PFSK-1 (cell line): Measurements from ENCODE around the gene EPHA6.

Experiments
- TAF1 ChIP-seq: IDR thresholded peaks from 2 replicates; pipeline ENCODE4 v1.6.1; 2012; ENCODE audit warnings: low read length, control low read depth, borderline replicate concordance; ENCODE audit not compliant: insufficient read depth
- TF ChIP-seq, protein P1 (sequence below), 2 experiments: IDR thresholded peaks; 2 replicates each; pipeline versions ENCODE4 v1.6.1 to v1.8.0; 2011 to 2012; ENCODE audit warnings: low read depth in 2 of 2, low read length in 2 of 2, control low read depth in 1 of 2, inconsistent platforms in 1 of 2, mild to moderate bottlenecking in 1 of 2, moderate library complexity in 1 of 2; ENCODE audit not compliant: insufficient read depth in 1 of 2

DNA sequence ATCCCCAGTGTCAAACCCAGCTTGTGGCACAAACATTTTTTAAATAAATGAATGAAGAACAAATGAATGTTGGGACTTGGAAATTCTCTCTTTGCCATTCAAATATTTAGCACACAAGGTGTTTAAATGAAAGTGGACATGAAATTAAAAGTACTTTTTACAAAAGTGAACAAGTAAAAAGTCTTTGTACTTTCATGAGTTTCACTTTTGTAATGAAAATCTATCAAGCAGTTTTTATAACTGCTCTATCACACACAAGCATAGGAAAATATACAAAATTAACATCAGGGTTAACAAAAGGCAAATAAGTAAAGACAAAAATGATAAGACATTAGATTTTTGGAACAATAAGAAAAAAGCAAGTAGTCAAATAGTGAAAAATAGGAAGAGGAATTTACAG lies 866.3 kb downstream of the EPHA6 start:
- TF ChIP-seq, protein P1, sequence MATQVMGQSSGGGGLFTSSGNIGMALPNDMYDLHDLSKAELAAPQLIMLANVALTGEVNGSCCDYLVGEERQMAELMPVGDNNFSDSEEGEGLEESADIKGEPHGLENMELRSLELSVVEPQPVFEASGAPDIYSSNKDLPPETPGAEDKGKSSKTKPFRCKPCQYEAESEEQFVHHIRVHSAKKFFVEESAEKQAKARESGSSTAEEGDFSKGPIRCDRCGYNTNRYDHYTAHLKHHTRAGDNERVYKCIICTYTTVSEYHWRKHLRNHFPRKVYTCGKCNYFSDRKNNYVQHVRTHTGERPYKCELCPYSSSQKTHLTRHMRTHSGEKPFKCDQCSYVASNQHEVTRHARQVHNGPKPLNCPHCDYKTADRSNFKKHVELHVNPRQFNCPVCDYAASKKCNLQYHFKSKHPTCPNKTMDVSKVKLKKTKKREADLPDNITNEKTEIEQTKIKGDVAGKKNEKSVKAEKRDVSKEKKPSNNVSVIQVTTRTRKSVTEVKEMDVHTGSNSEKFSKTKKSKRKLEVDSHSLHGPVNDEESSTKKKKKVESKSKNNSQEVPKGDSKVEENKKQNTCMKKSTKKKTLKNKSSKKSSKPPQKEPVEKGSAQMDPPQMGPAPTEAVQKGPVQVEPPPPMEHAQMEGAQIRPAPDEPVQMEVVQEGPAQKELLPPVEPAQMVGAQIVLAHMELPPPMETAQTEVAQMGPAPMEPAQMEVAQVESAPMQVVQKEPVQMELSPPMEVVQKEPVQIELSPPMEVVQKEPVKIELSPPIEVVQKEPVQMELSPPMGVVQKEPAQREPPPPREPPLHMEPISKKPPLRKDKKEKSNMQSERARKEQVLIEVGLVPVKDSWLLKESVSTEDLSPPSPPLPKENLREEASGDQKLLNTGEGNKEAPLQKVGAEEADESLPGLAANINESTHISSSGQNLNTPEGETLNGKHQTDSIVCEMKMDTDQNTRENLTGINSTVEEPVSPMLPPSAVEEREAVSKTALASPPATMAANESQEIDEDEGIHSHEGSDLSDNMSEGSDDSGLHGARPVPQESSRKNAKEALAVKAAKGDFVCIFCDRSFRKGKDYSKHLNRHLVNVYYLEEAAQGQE (IDR thresholded peaks at IDR 0.05; ENCODE audit: insufficient read depth in 1 of 2, low read depth in 2 of 2, low read length in 2 of 2), result no peak
- no peak for TF ChIP-seq TAF1
